ENCODE measurements around the gene USP33.

- no peak for TF ChIP-seq CTCF (IDR thresholded peaks at IDR 0.05)
- no peak for TF ChIP-seq POLR2A (IDR thresholded peaks at IDR 0.05; ENCODE audit: low read length)
- no peak for TF ChIP-seq MAFK (IDR thresholded peaks at IDR 0.05; ENCODE audit: partially characterized antibody)
- TF ChIP-seq MAX (IDR thresholded peaks at IDR 0.05), result no peak
- TF ChIP-seq BCL3 (IDR thresholded peaks at IDR 0.05), result no peak
- no peak for TF ChIP-seq NFE2L2 (conservative IDR thresholded peaks at IDR 0.05; ENCODE audit: low read length)
- no peak for TF ChIP-seq HMGXB4 (CRISPR knock-in tag; IDR thresholded peaks at IDR 0.05; ENCODE audit: borderline replicate concordance)
- TF ChIP-seq FOSL2 (IDR thresholded peaks at IDR 0.05), result no peak
- TF ChIP-seq FOSL2 (CRISPR knock-in tag; IDR thresholded peaks at IDR 0.05), result no peak
- TF ChIP-seq RAD21 (conservative IDR thresholded peaks at IDR 0.05 in 1 of 2, IDR thresholded peaks at IDR 0.05 in 1 of 2), result no peak
Measured at GRCh38 chr1:77709727-77710126, 49.9 kb downstream of the USP33 start.
